T-helper 2 cell treated with Interferon-gamma antibody and Interleukin-4, amounts not matched to agents 5 μg/mL and 100 μg/mL, for 36 hours (primary cell): ENCODE results near the gene PCNX1.
"Not testable (repeated sequence)": the region's sequence is repeated elsewhere in the genome, so short reads cannot be mapped to it uniquely, and the experiment has no call there.

Experiments
- DNase-seq: peaks from one replicate; pipeline ENCODE4 v3.0.0; 2021; ENCODE audit warnings: low spot score
- H3K27ac Mint-ChIP-seq: one replicate; pipeline ENCODE4 v1.8.0; 2021; ENCODE audit warnings: mild to moderate bottlenecking, mixed read lengths
- H3K27me3 Mint-ChIP-seq: one replicate; pipeline ENCODE4 v1.8.0; 2021; ENCODE audit warnings: low read depth, mixed read lengths
- H3K36me3 Mint-ChIP-seq: one replicate; pipeline ENCODE4 v1.8.0; 2021; ENCODE audit warnings: low read depth, mixed read lengths
- H3K4me1 Mint-ChIP-seq: one replicate; pipeline ENCODE4 v1.8.0; 2021; ENCODE audit warnings: low read depth, mixed read lengths
- H3K4me3 Mint-ChIP-seq: one replicate; pipeline ENCODE4 v1.8.0; 2022; ENCODE audit warnings: mild to moderate bottlenecking, moderate library complexity, mixed read lengths
- H3K9me3 Mint-ChIP-seq: one replicate; pipeline ENCODE4 v1.8.0; 2021; ENCODE audit warnings: mixed read lengths

Gene PCNX1

DNA sequence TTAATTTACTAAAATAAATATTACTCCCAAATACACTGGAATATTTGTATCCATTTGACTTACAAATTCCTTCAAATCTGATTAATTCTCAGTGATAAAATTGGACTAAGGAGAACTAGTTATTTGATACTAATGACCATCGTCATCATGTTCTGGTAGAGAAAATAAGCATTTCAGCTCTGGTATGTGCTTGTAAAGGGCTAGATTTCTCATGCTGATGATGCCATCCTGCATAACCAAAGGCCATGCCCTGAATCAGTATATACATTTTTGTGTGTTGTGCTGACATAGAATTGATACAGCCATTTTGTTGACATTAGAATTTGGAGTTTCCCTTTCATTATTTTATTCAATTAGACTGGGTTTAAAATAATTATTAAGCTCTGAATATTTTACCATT lies 148.9 kb downstream of the PCNX1 start:
- Mint-ChIP-seq H3K27ac (no peak overlapping the region), H3K4me3 (no peak overlapping the region), H3K9me3 (no peaks in the 10 kb centered on the region), H3K36me3 (peaks cover 48% of the 10 kb centered on the region), H3K27me3 (no peaks in the 10 kb centered on the region), H3K4me1 (no peaks in the 10 kb centered on the region)
- no peak for DNase-seq

DNA sequence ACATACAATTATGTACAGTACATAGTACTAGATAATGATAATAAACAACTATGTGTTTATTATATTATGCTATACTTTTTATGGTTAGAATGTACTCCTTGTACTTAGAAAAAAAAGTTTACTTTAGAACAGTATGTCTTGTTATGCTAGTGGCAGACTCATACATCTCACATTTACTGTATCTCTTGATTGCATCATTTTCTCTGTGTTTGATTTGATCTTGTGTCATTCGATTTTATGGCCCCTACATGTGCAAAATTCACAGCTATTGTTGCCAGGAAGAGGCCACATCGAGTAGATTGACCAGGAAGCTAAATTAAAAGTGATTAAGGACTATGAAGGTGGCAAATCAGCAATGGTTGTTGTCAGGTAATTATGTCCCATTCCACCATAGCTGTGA lies 153.0 kb downstream of the PCNX1 start:
- Mint-ChIP-seq H3K36me3 (peaks cover 63% of the 10 kb centered on the region), H3K4me3 (no peak overlapping the region), H3K27me3 (no peaks in the 10 kb centered on the region), H3K27ac (no peak overlapping the region), H3K9me3 (peaks cover 7% of the 10 kb centered on the region), H3K4me1 (no peaks in the 10 kb centered on the region)
- DNase-seq, result no peak

DNA sequence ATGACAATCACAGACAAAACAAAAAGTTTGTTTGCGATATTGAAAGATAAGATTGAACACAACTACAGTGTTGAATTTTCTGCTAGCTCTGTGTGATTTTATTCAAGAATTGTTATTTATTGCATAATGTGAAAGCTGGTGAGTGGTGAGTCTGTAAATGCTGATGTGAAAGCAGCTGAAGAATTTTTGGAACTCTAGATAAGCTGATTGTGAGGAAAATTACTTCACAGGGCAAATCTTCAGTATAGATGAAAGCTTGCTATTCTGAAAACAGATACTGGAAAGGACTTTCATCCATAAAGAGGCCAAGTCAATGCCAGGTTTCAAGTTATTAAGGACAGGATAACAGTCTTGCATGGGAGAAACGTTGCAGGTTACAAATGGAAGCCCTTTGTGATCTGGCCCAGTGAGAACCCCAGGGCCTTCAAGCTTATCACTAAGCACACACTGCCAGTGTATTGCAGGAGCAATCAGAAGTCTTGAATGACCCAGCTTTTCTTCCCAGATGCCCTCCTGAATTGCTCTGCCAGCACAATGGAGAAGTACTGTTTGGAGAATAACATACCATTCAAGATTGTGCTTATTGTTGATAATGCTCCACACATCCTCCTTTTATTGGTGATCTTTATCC lies 153.7 kb downstream of the PCNX1 start:
- H3K27ac Mint-ChIP-seq, result no peak overlapping the region
- peaks cover 70% of the 10 kb centered on the region for H3K36me3 Mint-ChIP-seq
- no peaks in the 10 kb centered on the region for H3K27me3 Mint-ChIP-seq
- H3K9me3 Mint-ChIP-seq, result peaks cover 11% of the 10 kb centered on the region
- H3K4me3 Mint-ChIP-seq, result no peak overlapping the region
- H3K4me1 Mint-ChIP-seq, result no peaks in the 10 kb centered on the region
- DNase-seq, result no peak

DNA sequence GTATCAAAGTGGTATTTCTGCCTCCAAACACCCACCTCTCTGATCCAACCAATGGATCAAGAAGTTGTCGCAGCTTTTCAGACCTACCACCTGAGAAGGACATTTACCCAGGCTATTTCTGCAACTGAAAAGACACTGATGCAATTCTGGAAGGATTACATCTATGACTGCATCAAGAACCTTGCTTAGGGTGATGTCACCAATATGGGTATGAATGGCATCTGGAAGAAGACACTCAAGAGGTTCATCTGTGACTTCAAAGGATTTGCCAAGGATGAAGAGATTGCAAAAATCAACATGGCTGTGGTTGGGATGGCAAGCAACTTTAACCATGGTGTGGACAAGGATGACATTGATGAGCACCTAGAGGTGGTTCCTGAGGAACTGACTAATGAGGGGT lies 154.2 kb downstream of the PCNX1 start:
- Mint-ChIP-seq H3K36me3 (peaks cover 75% of the 10 kb centered on the region), H3K27ac (peak overlapping the region; percentile 0), H3K9me3 (peaks cover 11% of the 10 kb centered on the region), H3K4me1 (no peaks in the 10 kb centered on the region), H3K4me3 (no peak overlapping the region), H3K27me3 (no peaks in the 10 kb centered on the region)
- no peak for DNase-seq

DNA sequence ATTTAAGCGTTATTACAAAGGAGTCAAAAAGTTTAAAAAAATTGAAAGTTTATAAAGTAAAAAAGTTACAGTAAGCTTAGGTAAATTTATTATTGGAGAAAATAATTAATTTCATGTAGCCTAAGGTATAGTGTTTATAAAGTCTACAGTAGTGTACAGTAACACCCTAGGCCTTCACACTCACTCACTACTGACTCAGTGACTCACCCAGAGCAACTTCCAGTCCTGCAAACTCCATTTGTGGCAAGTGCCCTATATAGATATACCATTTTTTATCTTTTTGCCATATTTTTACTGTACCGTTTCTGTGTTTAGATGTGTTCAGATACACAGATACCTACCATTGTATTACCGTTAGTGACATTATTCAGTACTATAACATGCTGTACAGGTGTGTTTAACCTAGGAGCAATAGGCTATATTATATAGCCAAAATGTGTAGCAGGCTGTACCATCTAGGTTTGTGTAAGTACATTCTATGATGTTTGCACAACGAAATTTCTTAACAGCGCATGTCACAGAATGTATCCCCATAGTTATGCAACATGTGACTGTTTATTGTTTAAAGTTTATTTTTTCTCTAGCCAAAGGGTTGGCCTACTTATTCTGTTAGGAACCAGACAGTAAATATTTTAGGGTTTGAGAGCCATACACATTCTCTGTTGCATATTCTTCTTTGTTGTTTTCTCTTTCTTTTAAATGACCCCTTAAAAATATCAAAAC lies 155.5 kb downstream of the PCNX1 start:
- Mint-ChIP-seq H3K27ac (no peak overlapping the region), H3K27me3 (no peaks in the 10 kb centered on the region), H3K9me3 (peaks cover 11% of the 10 kb centered on the region), H3K4me1 (no peaks in the 10 kb centered on the region), H3K4me3 (no peak overlapping the region), H3K36me3 (peaks cover 85% of the 10 kb centered on the region)
- DNase-seq, result no peak

GRCh38 chr14:71063351-71063750 lies 156.1 kb downstream of the PCNX1 start:
- H3K36me3 Mint-ChIP-seq, result peaks cover 83% of the 10 kb centered on the region
- DNase-seq, result no peak
- H3K4me3 Mint-ChIP-seq, result no peak overlapping the region
- H3K27ac Mint-ChIP-seq, result no peak overlapping the region
- no peaks in the 10 kb centered on the region for H3K27me3 Mint-ChIP-seq
- peaks cover 11% of the 10 kb centered on the region for H3K9me3 Mint-ChIP-seq
- H3K4me1 Mint-ChIP-seq, result no peaks in the 10 kb centered on the region

- H3K27ac Mint-ChIP-seq, H3K4me3 Mint-ChIP-seq, H3K4me1 Mint-ChIP-seq, H3K27me3 Mint-ChIP-seq, DNase-seq: not testable (repeated sequence)
- Mint-ChIP-seq H3K9me3 (peaks cover 11% of the 10 kb centered on the region), H3K36me3 (peaks cover 76% of the 10 kb centered on the region)
Measured at GRCh38 chr14:71064747-71065146, 157.5 kb downstream of the PCNX1 start.

GRCh38 chr14:71070169-71070568 lies 162.9 kb downstream of the PCNX1 start:
- H3K27me3 Mint-ChIP-seq, result no peaks in the 10 kb centered on the region
- H3K4me3 Mint-ChIP-seq, result no peak overlapping the region
- peaks cover 74% of the 10 kb centered on the region for H3K36me3 Mint-ChIP-seq
- DNase-seq, result no peak
- peaks cover 5% of the 10 kb centered on the region for H3K9me3 Mint-ChIP-seq
- peaks cover 15% of the 10 kb centered on the region for H3K4me1 Mint-ChIP-seq
- no peak overlapping the region for H3K27ac Mint-ChIP-seq

DNA sequence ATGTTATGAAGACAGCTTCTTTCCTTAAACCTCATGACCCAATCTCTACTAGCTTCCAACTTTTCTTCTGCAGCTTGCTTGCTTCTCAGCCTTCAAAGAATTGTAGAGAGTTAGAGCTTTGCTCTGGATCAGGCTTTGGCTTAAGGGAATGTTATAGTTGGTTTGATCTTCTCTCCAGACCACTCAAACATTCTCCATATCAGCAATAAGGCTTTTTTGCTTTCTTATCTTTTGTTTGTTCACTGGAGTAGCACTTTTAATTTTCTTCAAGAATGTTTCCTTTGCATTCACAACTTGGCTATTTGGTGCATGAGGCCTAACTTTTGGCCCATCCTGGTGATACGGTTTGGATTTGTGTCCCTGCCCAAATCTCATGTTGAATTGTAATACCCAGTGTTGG lies 163.8 kb downstream of the PCNX1 start:
- Mint-ChIP-seq H3K9me3 (peaks cover 1% of the 10 kb centered on the region), H3K36me3 (peaks cover 69% of the 10 kb centered on the region), H3K27ac (no peak overlapping the region), H3K27me3 (no peaks in the 10 kb centered on the region), H3K4me3 (no peak overlapping the region), H3K4me1 (peaks cover 15% of the 10 kb centered on the region)
- no peak for DNase-seq

DNA sequence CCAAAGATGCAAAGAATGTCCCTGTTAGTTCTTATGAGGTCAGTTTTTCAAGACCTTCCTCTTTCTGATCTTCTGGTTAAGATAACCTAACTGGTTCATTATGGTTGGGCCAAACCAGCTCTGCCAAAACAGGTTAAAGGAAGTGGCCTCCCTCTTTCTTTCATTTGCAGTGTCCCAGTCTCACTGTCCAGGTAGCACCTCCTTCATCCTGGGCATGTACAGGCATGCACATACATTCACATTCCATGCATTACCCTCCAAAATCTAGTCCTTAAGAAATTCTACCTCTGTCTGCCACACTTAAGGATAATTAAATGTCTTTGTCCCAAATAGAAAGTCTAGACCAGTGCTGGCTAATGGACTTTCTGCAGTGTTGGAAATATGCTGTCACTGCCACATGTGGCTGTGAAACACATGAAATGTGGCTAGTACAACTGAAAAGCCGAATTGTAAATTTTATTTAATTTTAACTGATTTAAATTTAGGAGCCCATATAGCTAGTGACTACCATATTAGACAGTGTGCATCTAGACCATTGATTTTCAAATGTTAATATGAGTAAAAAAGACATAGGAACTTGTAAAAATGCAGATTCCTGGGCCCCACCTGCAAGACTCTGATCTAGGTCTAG lies 169.3 kb downstream of the PCNX1 start:
- H3K27ac Mint-ChIP-seq, result no peak overlapping the region
- peaks cover 26% of the 10 kb centered on the region for H3K9me3 Mint-ChIP-seq
- H3K4me1 Mint-ChIP-seq, result peaks cover 5% of the 10 kb centered on the region
- H3K27me3 Mint-ChIP-seq, result no peaks in the 10 kb centered on the region
- H3K36me3 Mint-ChIP-seq, result peaks cover 81% of the 10 kb centered on the region
- H3K4me3 Mint-ChIP-seq, result no peak overlapping the region
- no peak for DNase-seq

DNA sequence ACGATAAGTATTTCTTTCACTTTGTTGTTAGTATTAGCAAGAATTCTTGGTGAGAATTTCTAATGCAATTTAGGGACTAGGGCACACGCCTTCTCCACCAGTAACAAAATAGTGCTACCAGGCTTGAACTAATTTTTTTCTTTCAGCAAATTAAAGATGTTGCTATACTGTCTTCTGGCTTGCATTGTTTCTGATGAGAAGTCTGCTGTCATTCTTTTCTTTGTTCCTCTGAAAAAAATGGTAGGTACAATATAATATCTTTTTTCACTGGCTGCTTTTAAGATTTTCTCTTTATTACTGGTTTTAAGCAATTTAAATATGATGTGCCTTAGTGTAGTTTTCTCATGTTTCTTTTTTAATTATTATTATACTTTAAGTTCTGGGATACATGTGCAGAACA lies 171.2 kb downstream of the PCNX1 start:
- no peak for DNase-seq
- H3K27me3 Mint-ChIP-seq, result no peaks in the 10 kb centered on the region
- H3K36me3 Mint-ChIP-seq, result peaks cover 84% of the 10 kb centered on the region
- peaks cover 26% of the 10 kb centered on the region for H3K9me3 Mint-ChIP-seq
- H3K4me1 Mint-ChIP-seq, result peaks cover 3% of the 10 kb centered on the region
- no peak overlapping the region for H3K27ac Mint-ChIP-seq
- no peak overlapping the region for H3K4me3 Mint-ChIP-seq

GRCh38 chr14:71086567-71086966 lies 179.3 kb downstream of the PCNX1 start:
- no peak for DNase-seq
- no peak overlapping the region for H3K27ac Mint-ChIP-seq
- peaks cover 52% of the 10 kb centered on the region for H3K36me3 Mint-ChIP-seq
- no peak overlapping the region for H3K4me3 Mint-ChIP-seq
- no peaks in the 10 kb centered on the region for H3K4me1 Mint-ChIP-seq
- no peaks in the 10 kb centered on the region for H3K9me3 Mint-ChIP-seq
- H3K27me3 Mint-ChIP-seq, result no peaks in the 10 kb centered on the region

GRCh38 chr14:71089971-71090370 lies 182.7 kb downstream of the PCNX1 start:
- Mint-ChIP-seq H3K4me3 (no peak overlapping the region), H3K9me3 (no peaks in the 10 kb centered on the region), H3K4me1 (no peaks in the 10 kb centered on the region), H3K27me3 (no peaks in the 10 kb centered on the region), H3K27ac (no peak overlapping the region), H3K36me3 (peaks cover 62% of the 10 kb centered on the region)
- DNase-seq, result no peak

- peaks cover 58% of the 10 kb centered on the region for H3K36me3 Mint-ChIP-seq
- H3K27me3 Mint-ChIP-seq, result no peaks in the 10 kb centered on the region
- no peak overlapping the region for H3K27ac Mint-ChIP-seq
- peaks cover 11% of the 10 kb centered on the region for H3K9me3 Mint-ChIP-seq
- no peak overlapping the region for H3K4me3 Mint-ChIP-seq
- H3K4me1 Mint-ChIP-seq, result no peaks in the 10 kb centered on the region
- DNase-seq, result no peak
Measured at GRCh38 chr14:71094722-71095121, 187.5 kb downstream of the PCNX1 start.
